GM18951 (cell line): Measurements from ENCODE around the gene SIAH3.

ENCODE experiments used
- POLR2A ChIP-seq: IDR thresholded peaks from 4 replicates; pipeline ENCODE4 v1.6.1; 2011; ENCODE audit warnings: mild to moderate bottlenecking; ENCODE audit not compliant: insufficient read length, insufficient read depth; ENCODE audit errors: extremely low read depth
- in situ Hi-C: fragments of 300-500 bp; cut with MboI; formaldehyde crosslinking; loops from one replicate; pipeline ENCODE4 v1.12.0; 2022; ENCODE audit warnings: low sequenced_read_pairs, mixed read lengths, inconsistent platforms; ENCODE audit not compliant: unreplicated experiment

Gene SIAH3

GRCh38 chr13:45796426-45797235, 54.9 kb downstream of the SIAH3 start:
- no peak for TF ChIP-seq POLR2A
- in situ Hi-C loops, result no loop called here

GRCh38 chr13:45792827-45793303, 58.7 kb downstream of the SIAH3 start:
- TF ChIP-seq POLR2A, result no peak
- in situ Hi-C loops, result no loop called here

GRCh38 chr13:45788011-45788410, 63.5 kb downstream of the SIAH3 start:
- TF ChIP-seq POLR2A, result no peak
- in situ Hi-C loops, result no loop called here

GRCh38 chr13:45787346-45787745, 64.2 kb downstream of the SIAH3 start:
- in situ Hi-C loops, result no loop called here
- no peak for TF ChIP-seq POLR2A

GRCh38 chr13:45786293-45786920, 65.1 kb downstream of the SIAH3 start:
- in situ Hi-C loops, result no loop called here
- no peak for TF ChIP-seq POLR2A

GRCh38 chr13:45784755-45785675, 66.5 kb downstream of the SIAH3 start:
- in situ Hi-C loops, result no loop called here
- no peak for TF ChIP-seq POLR2A

GRCh38 chr13:45783346-45784043, 68.1 kb downstream of the SIAH3 start:
- no peak for TF ChIP-seq POLR2A
- in situ Hi-C loops, result no loop called here

GRCh38 chr13:45782327-45783045, 69.1 kb downstream of the SIAH3 start:
- no peak for TF ChIP-seq POLR2A
- in situ Hi-C loops, result no loop called here

GRCh38 chr13:45781553-45782326, 69.8 kb downstream of the SIAH3 start:
- TF ChIP-seq POLR2A, result no peak
- in situ Hi-C loops, result no loop called here

- no peak for TF ChIP-seq POLR2A
- in situ Hi-C loops, result no loop called here
Measured at GRCh38 chr13:45779901-45780300, 71.7 kb downstream of the SIAH3 start.

GRCh38 chr13:45778882-45779281, 72.7 kb downstream of the SIAH3 start:
- in situ Hi-C loops, result no loop called here
- TF ChIP-seq POLR2A, result no peak
